Glomerular endothelial cell (primary cell): ENCODE measurements around the gene ADRA2B. TPM values are rescaled to one million over a fixed set of nuclear protein-coding genes. Genes with fewer than 3 reads are reported as not detected.
"Not testable (repeated sequence)": the region's sequence is repeated elsewhere in the genome, so short reads cannot be mapped to it uniquely, and the experiment has no call there.

Source experiments
- DNase-seq: peaks from one replicate; pipeline ENCODE4 v3.0.0-alpha.2; 2011; ENCODE audit warnings: low read depth, low spot score; ENCODE audit errors: extremely low read depth
- total RNA-seq: library from RNA; depleted of rRNA; stranded (reverse); fragments of >200 nt; gene quantifications from 2 replicates; pipeline ENCODE4 v1.2.3, GENCODE V29; 2015

Gene ADRA2B
- total RNA-seq, 1 donor from 2014 or later = not detected

GRCh38 chr2:96071977-96072491 lies 44.3 kb downstream of the ADRA2B start:
- DNase-seq = not testable (repeated sequence)

GRCh38 chr2:96071087-96071976 lies 45.0 kb downstream of the ADRA2B start:
- DNase-seq = not testable (repeated sequence)

- not testable (repeated sequence) for DNase-seq
These were observed 46.0 kb downstream of the ADRA2B start for GRCh38 chr2:96070351-96070750.

- DNase-seq = not testable (repeated sequence)
These were observed 46.5 kb downstream of the ADRA2B start for GRCh38 chr2:96069878-96070277.

GRCh38 chr2:96067902-96068581 lies 48.3 kb downstream of the ADRA2B start:
- DNase-seq = not testable (repeated sequence)

- not testable (repeated sequence) for DNase-seq
These were observed 49.2 kb downstream of the ADRA2B start for GRCh38 chr2:96067098-96067660.

GRCh38 chr2:96066511-96066910 lies 49.9 kb downstream of the ADRA2B start:
- not testable (repeated sequence) for DNase-seq

GRCh38 chr2:96065954-96066353 lies 50.4 kb downstream of the ADRA2B start:
- DNase-seq = not testable (repeated sequence)

- no peak for DNase-seq
These were observed 50.9 kb downstream of the ADRA2B start for GRCh38 chr2:96065381-96065930.

GRCh38 chr2:96064760-96065159 lies 51.6 kb downstream of the ADRA2B start:
- DNase-seq = not testable (repeated sequence)

- not testable (repeated sequence) for DNase-seq
These were observed 52.2 kb downstream of the ADRA2B start for GRCh38 chr2:96064047-96064675.

- DNase-seq = not testable (repeated sequence)
These were observed 53.1 kb downstream of the ADRA2B start for GRCh38 chr2:96063116-96063899.

Other genes with a start within 250 kb of the ADRA2B start
- gene ANKRD36C, start 124.7 kb downstream of the ADRA2B start, total RNA-seq = 15.8 and 38.4 TPM in 2 replicates
- gene GPAT2, start 81.7 kb downstream of the ADRA2B start, total RNA-seq = 4.2 and 5.7 TPM in 2 replicates
- gene ASTL, start 21.9 kb upstream of the ADRA2B start, total RNA-seq = not detected in 2 replicates
- gene DUSP2, start 28.9 kb upstream of the ADRA2B start, total RNA-seq = 0.10 and 0.18 TPM in 2 replicates
- 85.8 and 86.1 TPM in 2 replicates for gene STARD7, start 92.3 kb upstream of the ADRA2B start, total RNA-seq
- gene TMEM127, start 149.4 kb upstream of the ADRA2B start, total RNA-seq = 45.0 and 51.3 TPM in 2 replicates
- 90.9 and 110 TPM in 2 replicates for gene CIAO1, start 149.7 kb upstream of the ADRA2B start, total RNA-seq
- gene SNRNP200, start 189.0 kb upstream of the ADRA2B start, total RNA-seq = 81.1 and 102 TPM in 2 replicates
- 2.0 and 3.0 TPM in 2 replicates for gene ITPRIPL1, start 208.7 kb upstream of the ADRA2B start, total RNA-seq
- gene NCAPH, start 219.2 kb upstream of the ADRA2B start, total RNA-seq = 4.6 and 10.2 TPM in 2 replicates